ENCODE measurements around the gene OR2B2. TPM values are rescaled to one million over a fixed set of nuclear protein-coding genes. Genes with fewer than 3 reads are reported as not detected.

The OR2B2 gene
- total and polyA plus RNA-seq, 5 experiments from 2014 or later = not detected

DNA sequence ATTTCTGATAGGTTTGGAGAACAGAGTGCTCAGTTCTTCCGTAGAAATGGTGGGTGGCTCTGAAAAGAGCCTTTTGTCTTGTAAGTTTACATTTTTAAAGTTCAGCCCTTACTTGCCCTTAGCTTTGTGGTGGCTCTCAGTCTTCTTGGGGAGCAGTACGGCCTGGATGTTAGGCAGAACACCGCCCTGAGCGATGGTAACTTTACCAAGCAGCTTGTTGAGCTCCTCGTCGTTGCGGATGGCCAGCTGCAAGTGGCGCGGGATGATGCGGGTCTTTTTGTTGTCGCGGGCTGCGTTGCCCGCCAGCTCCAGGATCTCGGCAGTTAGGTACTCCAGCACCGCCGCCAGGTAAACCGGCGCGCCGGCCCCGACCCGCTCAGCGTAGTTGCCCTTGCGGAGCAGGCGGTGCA lies 19.5 kb downstream of the OR2B2 start:
- peaks cover 0 to 4% (median 0%) of the 10 kb centered on the region in 9 donors for H3K9me3 Mint-ChIP-seq
- H3K4me3 Mint-ChIP-seq = no peak overlapping the region
- H3K4me1 Mint-ChIP-seq = peaks cover 7 to 38% (median 28%) of the 10 kb centered on the region in 4 donors
- H3K36me3 Mint-ChIP-seq = no peaks in the 10 kb centered on the region
- DNase-seq (no peak), ATAC-seq (peak; percentile 33)
- no peak overlapping the region for H3K27ac Mint-ChIP-seq
- POLR2A ChIA-PET = interaction anchor here (0.6 to 7.8 kb wide), 49 partner anchors 8 to 1872 kb away, joined by 3 to 445 read pairs (median 7); partner anchors contain the start of genes HMGN4, TRIM27, ZNF184 and ZNF391
- H3K27me3 Mint-ChIP-seq = no peaks in the 10 kb centered on the region

DNA sequence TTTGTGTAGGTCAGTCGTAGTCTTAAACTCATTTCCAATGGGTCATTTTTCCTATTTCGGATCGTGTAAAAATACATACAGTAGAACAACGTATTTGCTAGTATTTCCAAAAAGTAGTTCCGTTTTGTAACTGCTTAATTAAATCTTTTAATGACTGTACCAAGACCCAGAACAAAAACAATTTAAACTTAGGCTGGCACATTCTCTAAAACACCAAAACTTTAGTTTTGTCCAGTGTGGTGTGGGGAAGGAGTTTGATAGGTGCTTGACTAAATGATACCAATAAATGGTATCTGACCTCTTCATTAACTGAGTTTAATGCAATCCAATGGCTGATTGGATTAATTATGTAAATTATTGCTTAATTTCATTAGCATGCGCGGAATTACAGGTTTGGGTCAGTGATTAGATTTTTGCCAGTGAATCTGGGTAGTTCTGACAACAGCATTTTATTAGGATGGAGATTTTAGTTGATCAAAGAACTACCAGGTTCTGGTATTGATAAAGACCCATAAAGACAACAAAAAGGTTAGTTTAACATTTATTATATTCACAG lies 20.8 kb downstream of the OR2B2 start:
- DNase-seq (no peak), ATAC-seq (no peak)
- H3K4me1 Mint-ChIP-seq = peaks cover 7 to 38% (median 28%) of the 10 kb centered on the region in 4 donors
- H3K27ac Mint-ChIP-seq = peak overlapping the region in 7 of 10 donors; percentile 53 to 85 (median 58)
- peaks cover 0 to 4% (median 0%) of the 10 kb centered on the region in 9 donors for H3K9me3 Mint-ChIP-seq
- peak overlapping the region in 7 of 10 donors; percentile 51 to 86 (median 77) for H3K4me3 Mint-ChIP-seq
- H3K27me3 Mint-ChIP-seq = no peaks in the 10 kb centered on the region
- POLR2A ChIA-PET = interaction anchor here (0.6 to 7.8 kb wide), 20 partner anchors 11 to 1871 kb away, joined by 3 to 445 read pairs (median 6); a partner anchor contains a TSS
- no peaks in the 10 kb centered on the region for H3K36me3 Mint-ChIP-seq

DNA sequence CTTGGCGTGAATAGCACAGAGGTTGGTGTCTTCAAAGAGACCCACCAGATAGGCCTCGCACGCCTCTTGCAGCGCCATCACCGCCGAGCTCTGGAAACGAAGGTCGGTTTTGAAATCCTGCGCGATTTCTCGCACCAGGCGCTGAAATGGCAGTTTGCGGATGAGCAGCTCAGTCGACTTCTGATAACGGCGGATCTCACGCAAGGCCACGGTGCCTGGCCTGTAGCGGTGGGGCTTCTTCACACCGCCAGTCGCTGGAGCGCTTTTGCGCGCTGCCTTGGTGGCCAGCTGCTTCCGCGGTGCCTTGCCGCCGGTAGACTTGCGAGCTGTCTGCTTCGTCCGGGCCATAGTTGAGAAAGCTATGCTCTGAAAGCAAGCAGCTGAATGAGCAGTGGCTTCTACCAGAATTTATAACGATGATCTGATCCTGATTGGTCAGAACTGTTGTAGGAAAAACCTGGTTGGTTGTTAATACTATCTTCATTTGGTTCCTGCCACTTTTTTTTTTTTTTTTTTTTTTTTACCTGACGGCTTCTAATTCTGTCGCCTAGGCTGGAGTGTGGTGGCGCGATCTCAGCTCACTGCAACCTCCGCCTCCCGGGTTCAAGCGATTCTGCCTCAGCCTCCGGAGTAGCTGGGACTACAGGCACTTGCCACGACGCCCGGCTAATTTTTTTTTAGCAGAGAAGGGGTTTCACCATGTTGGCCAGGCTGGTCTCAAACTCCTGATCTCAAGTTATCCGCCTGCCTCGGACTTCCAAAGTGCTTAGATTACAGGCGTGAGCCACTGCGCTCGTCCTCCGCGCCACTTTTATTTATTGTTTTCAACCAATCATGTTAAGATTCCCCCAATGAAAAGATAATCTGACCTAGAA lies 21.5 kb downstream of the OR2B2 start:
- no peaks in the 10 kb centered on the region for H3K36me3 Mint-ChIP-seq
- H3K4me1 Mint-ChIP-seq = peaks cover 7 to 38% (median 28%) of the 10 kb centered on the region in 4 donors
- peaks cover 0 to 4% (median 0%) of the 10 kb centered on the region in 9 donors for H3K9me3 Mint-ChIP-seq
- peak; percentile 47 to 85 (median 76) for DNase-seq
- H3K4me3 Mint-ChIP-seq = peak overlapping the region in 7 of 10 donors; percentile 64 to 86 (median 77)
- POLR2A ChIA-PET = interaction anchor here (0.6 to 3.6 kb wide), 44 partner anchors 10 to 1915 kb away, joined by 3 to 116 read pairs (median 5); a partner anchor contains a TSS
- H3K27me3 Mint-ChIP-seq = no peaks in the 10 kb centered on the region
- peak overlapping the region; percentile 53 to 91 (median 80) for H3K27ac Mint-ChIP-seq
- peak; percentile 39 to 47 for ATAC-seq

DNA sequence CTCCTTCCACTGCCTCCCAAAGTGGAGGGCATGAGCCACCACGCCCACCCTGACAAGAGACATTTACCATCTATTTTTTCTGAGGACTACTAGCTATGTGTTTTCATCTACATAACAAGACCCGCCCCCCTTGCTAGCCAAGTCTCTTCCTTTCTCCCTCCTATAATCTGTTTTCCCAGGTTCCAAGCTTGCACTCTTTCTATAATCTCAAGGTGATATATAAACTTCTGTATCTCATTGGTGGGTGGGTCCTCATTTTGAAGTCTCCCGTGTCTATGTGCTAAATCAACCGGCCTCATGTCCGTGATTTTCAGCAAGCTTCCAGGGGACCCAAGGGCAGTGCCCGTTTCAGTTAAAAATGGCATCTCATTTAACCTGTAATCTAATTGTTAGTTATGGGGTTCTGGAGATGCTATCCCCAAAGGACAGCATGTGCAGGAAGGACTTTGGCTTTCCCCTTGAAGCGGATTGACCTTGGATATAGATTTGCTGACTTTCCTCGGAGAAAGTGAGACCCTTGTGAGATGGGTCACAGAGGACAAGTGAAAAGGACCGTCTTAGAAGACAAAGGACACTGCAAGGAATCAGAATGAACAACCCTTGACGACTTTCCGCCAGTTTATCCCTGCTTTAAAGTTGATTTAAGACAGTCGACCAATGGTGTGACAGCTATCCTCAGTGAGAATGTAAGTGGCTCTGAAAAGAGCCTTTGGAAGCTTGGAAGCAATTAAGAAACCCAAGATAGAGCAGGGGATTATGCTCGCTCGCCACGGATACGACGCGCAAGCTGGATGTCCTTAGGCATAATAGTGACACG lies 22.4 kb downstream of the OR2B2 start:
- no peaks in the 10 kb centered on the region for H3K36me3 Mint-ChIP-seq
- peak overlapping the region; percentile 53 to 91 (median 79) for H3K27ac Mint-ChIP-seq
- ATAC-seq = no peak
- DNase-seq = no peak
- POLR2A ChIA-PET = interaction anchor here (0.6 to 3.6 kb wide), 39 partner anchors 9 to 1914 kb away, joined by 3 to 116 read pairs (median 5); a partner anchor contains a TSS
- peaks cover 0 to 4% (median 0%) of the 10 kb centered on the region in 9 donors for H3K9me3 Mint-ChIP-seq
- peaks cover 7 to 38% (median 28%) of the 10 kb centered on the region in 4 donors for H3K4me1 Mint-ChIP-seq
- H3K4me3 Mint-ChIP-seq = peak overlapping the region in 7 of 10 donors; percentile 64 to 86 (median 77)
- H3K27me3 Mint-ChIP-seq = no peaks in the 10 kb centered on the region

DNA sequence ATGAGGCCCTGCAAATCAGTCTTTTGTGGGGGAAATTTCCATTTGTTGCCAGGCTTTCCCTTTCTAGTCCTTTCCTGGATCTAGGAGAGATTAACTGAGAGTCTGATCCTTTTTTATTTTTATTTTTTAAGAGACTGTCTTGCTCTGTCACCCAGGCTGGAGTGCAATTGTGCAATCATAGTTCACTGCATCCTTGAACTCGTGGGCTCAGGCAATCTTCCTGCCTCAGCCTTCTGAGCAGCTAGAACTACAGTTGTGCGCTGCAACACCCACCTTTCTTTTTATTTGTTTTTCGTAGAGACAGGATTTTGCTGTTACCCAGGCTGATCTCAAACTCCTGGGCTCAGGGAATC lies 22.9 kb downstream of the OR2B2 start:
- Mint-ChIP-seq H3K27me3 (no peaks in the 10 kb centered on the region), H3K27ac (peak overlapping the region in 2 of 10 donors; percentile 7 to 19), H3K4me1 (peaks cover 7 to 38% (median 28%) of the 10 kb centered on the region in 4 donors), H3K9me3 (peaks cover 0 to 4% (median 0%) of the 10 kb centered on the region in 9 donors), H3K36me3 (no peaks in the 10 kb centered on the region), H3K4me3 (peak overlapping the region in 3 of 10 donors; percentile 22 to 51 (median 33))
- no peak for ATAC-seq
- POLR2A ChIA-PET = interaction anchor here (1.2 to 3.6 kb wide), 10 partner anchors 17 to 756 kb away, joined by 3 to 116 read pairs (median 16); a partner anchor contains a TSS
- no peak for DNase-seq

DNA sequence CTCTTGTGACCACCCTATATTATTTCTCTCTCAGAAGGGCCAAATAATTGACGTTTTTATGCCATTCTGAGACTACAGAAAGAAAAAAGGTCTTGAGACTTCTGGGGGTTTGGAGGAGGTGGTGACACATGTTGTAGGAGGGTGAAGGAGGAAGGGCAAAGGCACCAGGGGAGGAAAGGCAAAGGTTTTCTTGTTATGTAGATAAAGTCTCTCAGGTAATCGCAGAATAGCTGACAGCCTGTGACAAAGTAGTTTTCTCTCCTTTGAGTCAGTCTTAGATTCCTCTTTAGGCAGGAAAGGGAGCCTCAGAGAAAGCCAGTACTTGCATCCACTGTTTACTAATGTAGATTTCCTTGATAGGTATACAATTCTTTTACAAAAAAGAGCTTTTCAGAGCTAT lies 23.6 kb downstream of the OR2B2 start:
- no peaks in the 10 kb centered on the region for H3K36me3 Mint-ChIP-seq
- H3K4me3 Mint-ChIP-seq = peak overlapping the region in 1 of 10 donors; percentile 24
- peaks cover 7 to 38% (median 27%) of the 10 kb centered on the region in 4 donors for H3K4me1 Mint-ChIP-seq
- no peak for ATAC-seq
- H3K9me3 Mint-ChIP-seq = peaks cover 0 to 4% (median 0%) of the 10 kb centered on the region in 9 donors
- no peaks in the 10 kb centered on the region for H3K27me3 Mint-ChIP-seq
- H3K27ac Mint-ChIP-seq = no peak overlapping the region
- no peak for DNase-seq
- POLR2A ChIA-PET = interaction anchor here (1.0 to 3.6 kb wide), 5 partner anchors 24 to 81 kb away, joined by 3 to 100 read pairs (median 4); a partner anchor contains a TSS

DNA sequence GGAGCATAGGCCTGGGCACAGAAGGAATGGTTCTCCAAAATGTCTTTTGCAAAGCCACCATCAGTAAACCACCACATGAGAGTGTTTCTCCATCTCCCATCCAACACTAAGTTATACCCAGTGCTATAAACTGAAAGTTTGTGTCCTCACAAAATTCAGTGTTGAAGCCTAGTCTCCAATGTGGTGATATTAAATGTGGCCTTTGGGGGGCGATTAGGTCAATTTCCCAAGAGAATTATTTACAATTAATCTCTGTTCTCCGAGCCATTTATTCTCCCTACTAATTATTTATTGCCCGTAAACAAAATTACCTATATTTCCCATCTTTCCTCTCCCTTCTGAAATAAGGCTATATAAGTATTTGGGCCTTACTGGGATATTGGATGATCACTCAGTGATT lies 26.1 kb downstream of the OR2B2 start:
- POLR2A ChIA-PET = no interaction called here
- H3K36me3 Mint-ChIP-seq = no peaks in the 10 kb centered on the region
- no peaks in the 10 kb centered on the region for H3K9me3 Mint-ChIP-seq
- H3K27me3 Mint-ChIP-seq = no peaks in the 10 kb centered on the region
- H3K4me3 Mint-ChIP-seq = no peak overlapping the region
- ATAC-seq (no peak), DNase-seq (no peak)
- peaks cover under 1 to 17% (median 9%) of the 10 kb centered on the region in 4 donors for H3K4me1 Mint-ChIP-seq
- H3K27ac Mint-ChIP-seq = no peak overlapping the region

DNA sequence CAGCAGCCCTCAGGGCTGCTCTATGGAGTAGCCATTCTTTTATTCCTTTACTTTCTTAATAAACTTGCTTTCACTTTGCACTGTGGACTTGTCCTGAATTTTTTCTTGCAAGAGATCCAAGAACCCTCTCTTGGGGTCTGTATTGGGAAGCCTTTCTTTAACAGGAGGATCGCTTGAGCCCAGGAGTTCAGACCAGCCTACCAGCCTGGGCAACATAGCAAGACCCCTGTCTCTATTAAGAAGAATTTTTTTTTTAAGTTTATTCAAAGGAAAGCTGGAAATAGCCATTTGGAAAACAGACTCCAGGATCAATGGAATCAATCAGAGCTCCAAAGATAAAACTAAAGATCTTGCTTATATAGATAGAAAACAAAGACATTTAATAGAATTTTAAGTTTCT lies 29.1 kb downstream of the OR2B2 start:
- no peaks in the 10 kb centered on the region for H3K27me3 Mint-ChIP-seq
- H3K4me1 Mint-ChIP-seq = no peaks in the 10 kb centered on the region
- POLR2A ChIA-PET = interaction anchor here (1.0 to 1.8 kb wide), 3 partner anchors 10 to 16 kb away, joined by 4 to 8 read pairs (median 5); a partner anchor contains a TSS
- H3K4me3 Mint-ChIP-seq = no peak overlapping the region
- no peak for ATAC-seq
- no peaks in the 10 kb centered on the region for H3K36me3 Mint-ChIP-seq
- H3K27ac Mint-ChIP-seq = no peak overlapping the region
- no peak for DNase-seq
- no peaks in the 10 kb centered on the region for H3K9me3 Mint-ChIP-seq

DNA sequence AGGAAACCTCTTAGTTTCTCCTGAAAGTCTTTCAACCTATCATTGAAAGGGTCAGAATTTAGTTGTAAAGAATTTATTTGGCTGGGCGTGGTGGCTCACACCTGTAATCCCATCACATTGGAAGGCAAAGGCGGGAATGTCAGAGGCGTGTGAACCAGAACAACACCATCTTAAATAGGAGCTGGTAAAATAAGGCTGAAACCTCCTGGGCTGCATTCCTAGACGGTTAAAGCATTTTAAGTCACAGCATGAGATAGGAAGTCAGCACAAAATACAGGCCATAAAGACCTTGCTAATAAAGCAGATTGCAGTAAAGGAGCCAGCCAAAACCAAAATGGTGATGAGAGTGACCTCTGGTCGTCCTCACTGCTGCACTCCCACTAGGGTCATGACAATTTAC lies 29.6 kb downstream of the OR2B2 start:
- no peaks in the 10 kb centered on the region for H3K27me3 Mint-ChIP-seq
- ATAC-seq (no peak), DNase-seq (no peak)
- H3K4me1 Mint-ChIP-seq = no peaks in the 10 kb centered on the region
- no peaks in the 10 kb centered on the region for H3K9me3 Mint-ChIP-seq
- H3K4me3 Mint-ChIP-seq = no peak overlapping the region
- no peak overlapping the region for H3K27ac Mint-ChIP-seq
- POLR2A ChIA-PET = interaction anchor here (1.0 to 1.8 kb wide), 4 partner anchors 10 to 15 kb away, joined by 4 to 8 read pairs (median 4); a partner anchor contains a TSS
- H3K36me3 Mint-ChIP-seq = no peaks in the 10 kb centered on the region

DNA sequence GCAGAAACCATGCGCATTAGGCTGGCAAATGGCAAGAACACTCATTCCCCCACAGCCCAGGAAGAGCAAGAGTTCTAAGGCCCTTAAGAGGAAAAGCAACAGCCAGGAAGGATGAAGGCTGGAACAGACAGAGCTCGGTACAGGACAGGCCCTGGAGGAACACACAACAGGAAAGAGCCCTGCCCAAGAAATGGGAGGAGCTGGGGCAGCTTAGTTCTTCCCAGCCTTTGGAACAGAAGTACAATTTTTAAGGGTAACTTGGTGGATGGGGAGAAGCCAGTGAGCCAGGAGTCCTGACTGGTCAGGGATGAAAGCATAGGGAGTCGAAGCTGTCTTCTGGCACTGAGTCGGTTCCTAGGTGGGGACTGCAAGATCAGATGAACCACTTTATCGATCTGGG lies 32.4 kb downstream of the OR2B2 start:
- Mint-ChIP-seq H3K36me3 (no peaks in the 10 kb centered on the region), H3K4me3 (no peak overlapping the region), H3K27me3 (no peaks in the 10 kb centered on the region), H3K27ac (peak overlapping the region in 2 of 10 donors; percentile 52 to 74), H3K4me1 (no peaks in the 10 kb centered on the region), H3K9me3 (no peaks in the 10 kb centered on the region)
- ATAC-seq (no peak), DNase-seq (no peak)
- POLR2A ChIA-PET = interaction anchor here (0.6 kb wide), 1 partner anchor 1031 kb away, joined by 3 read pairs; no protein-coding TSS in a partner anchor

DNA sequence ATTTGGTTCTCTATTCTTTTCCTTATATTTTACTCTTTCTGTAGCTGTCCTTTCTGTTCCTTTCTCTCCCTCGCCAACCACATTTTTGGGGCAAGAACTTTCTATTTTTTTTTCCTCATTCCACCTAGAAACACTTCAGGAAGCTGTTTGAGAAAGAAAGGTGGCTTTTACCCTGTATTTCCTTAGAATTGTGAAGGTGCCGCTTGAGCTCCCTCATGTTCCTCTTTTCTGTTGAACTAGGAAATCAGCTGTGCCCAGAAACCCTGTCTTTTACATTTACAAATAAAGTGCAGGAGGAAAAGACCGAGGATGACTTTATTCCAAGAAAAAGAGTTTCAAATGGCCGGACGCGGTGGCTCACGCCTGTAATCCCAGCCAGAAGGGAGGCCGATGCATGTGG lies 38.2 kb downstream of the OR2B2 start:
- H3K27ac Mint-ChIP-seq = peak overlapping the region; percentile 89 to 99 (median 96)
- POLR2A ChIA-PET = interaction anchor here (0.8 to 15.4 kb wide), 23 partner anchors 8 to 1854 kb away, joined by 3 to 793 read pairs (median 25); a partner anchor contains a TSS
- DNase-seq (no peak), ATAC-seq (no peak)
- peak overlapping the region; percentile 86 to 95 (median 92) for H3K4me3 Mint-ChIP-seq
- no peaks in the 10 kb centered on the region for H3K9me3 Mint-ChIP-seq
- H3K27me3 Mint-ChIP-seq = no peaks in the 10 kb centered on the region
- H3K4me1 Mint-ChIP-seq = peaks cover 17 to 31% (median 27%) of the 10 kb centered on the region in 4 donors
- no peaks in the 10 kb centered on the region for H3K36me3 Mint-ChIP-seq
